Amygdala (tissue), 56 donors: ENCODE results near the gene PTPRM.

Source experiments
- DNase-seq, 56 donors: peaks; one replicate each; lab custom pipeline; 2025; lab: John Stamatoyannopoulos, UW

The PTPRM gene

GRCh38 chr18:8286303-8286702, 719.2 kb downstream of the PTPRM start:
- no peak for DNase-seq

- no peak for DNase-seq
Observed at GRCh38 chr18:8287196-8287885, 720.2 kb downstream of the PTPRM start.

GRCh38 chr18:8288472-8289195, 721.5 kb downstream of the PTPRM start:
- no peak for DNase-seq

- no peak for DNase-seq
Observed at GRCh38 chr18:8290435-8290834, 723.3 kb downstream of the PTPRM start.

- no peak for DNase-seq
Observed at GRCh38 chr18:8290913-8291312, 723.8 kb downstream of the PTPRM start.

GRCh38 chr18:8293184-8293583, 726.1 kb downstream of the PTPRM start:
- no peak for DNase-seq

GRCh38 chr18:8296886-8297616, 729.9 kb downstream of the PTPRM start:
- no peak for DNase-seq

GRCh38 chr18:8298186-8298585, 731.1 kb downstream of the PTPRM start:
- no peak for DNase-seq

- no peak for DNase-seq
Observed at GRCh38 chr18:8299054-8299980, 732.2 kb downstream of the PTPRM start.

- no peak for DNase-seq
Observed at GRCh38 chr18:8300751-8301410, 733.8 kb downstream of the PTPRM start.

- DNase-seq = no peak
Observed at GRCh38 chr18:8301427-8302172, 734.5 kb downstream of the PTPRM start.

GRCh38 chr18:8303151-8303755, 736.1 kb downstream of the PTPRM start:
- DNase-seq = no peak

- DNase-seq = no peak
Observed at GRCh38 chr18:8307960-8308359, 740.8 kb downstream of the PTPRM start.

- no peak for DNase-seq
Observed at GRCh38 chr18:8313043-8313442, 745.9 kb downstream of the PTPRM start.

GRCh38 chr18:8314124-8314523, 747.0 kb downstream of the PTPRM start:
- no peak for DNase-seq

GRCh38 chr18:8319798-8320489, 752.8 kb downstream of the PTPRM start:
- DNase-seq = no peak

GRCh38 chr18:8322486-8322885, 755.4 kb downstream of the PTPRM start:
- no peak for DNase-seq
